ENCODE data around the gene PHF3.
A peak's percentile ranks its signal among the peaks of the same experiment; 100 is the strongest.

The PHF3 gene

GRCh38 chr6:63635588-63636517, at the start of gene PHF3:
Gene PHF3 (plus strand): TSS chr6:63635802. CDS start chr6:63646552, 10,750 bp downstream.
- H3K4me3 ChIP-seq (ENCODE audit: low read depth, low read length), result peak within 1 kb of the TSS; percentile 87
- no peak for TF ChIP-seq CTCF (IDR thresholded peaks at IDR 0.05; ENCODE audit: insufficient read depth, low read depth, low read length, missing control alignments)
- peak; percentile 95 for DNase-seq (ENCODE audit: low read depth)

GRCh38 chr6:63589952-63590411, 45.6 kb upstream of the PHF3 start:
- TF ChIP-seq CTCF (IDR thresholded peaks at IDR 0.05; ENCODE audit: insufficient read depth, low read depth, low read length, missing control alignments), result no peak
- DNase-seq (ENCODE audit: low read depth), result no peak

GRCh38 chr6:63592886-63593285, 42.7 kb upstream of the PHF3 start:
- DNase-seq (ENCODE audit: low read depth), result no peak
- TF ChIP-seq CTCF (IDR thresholded peaks at IDR 0.05; ENCODE audit: insufficient read depth, low read depth, low read length, missing control alignments), result no peak
- no peak overlapping the region for H3K4me3 ChIP-seq (ENCODE audit: low read depth, low read length)

More at GRCh38 chr6:63589952-63590411, 45.6 kb upstream of the PHF3 start:
- H3K4me3 ChIP-seq (ENCODE audit: low read depth, low read length), result no peak overlapping the region

GRCh38 chr6:63597141-63598048, 38.2 kb upstream of the PHF3 start:
- DNase-seq (ENCODE audit: low read depth), result no peak
- peak overlapping the region; percentile 72; the same call in 1 of the 2 replicates for H3K4me3 ChIP-seq (ENCODE audit: low read depth, low read length)
- no peak for TF ChIP-seq CTCF (IDR thresholded peaks at IDR 0.05; ENCODE audit: insufficient read depth, low read depth, low read length, missing control alignments)

GRCh38 chr6:63598049-63599036, 37.3 kb upstream of the PHF3 start:
- DNase-seq (ENCODE audit: low read depth), result peak; percentile 90
- peak overlapping the region; percentile 72 for H3K4me3 ChIP-seq (ENCODE audit: low read depth, low read length)
- TF ChIP-seq CTCF (IDR thresholded peaks at IDR 0.05; ENCODE audit: insufficient read depth, low read depth, low read length, missing control alignments), result peak; percentile 93

GRCh38 chr6:63599243-63599642, 36.4 kb upstream of the PHF3 start:
- no peak overlapping the region for H3K4me3 ChIP-seq (ENCODE audit: low read depth, low read length)
- no peak for TF ChIP-seq CTCF (IDR thresholded peaks at IDR 0.05; ENCODE audit: insufficient read depth, low read depth, low read length, missing control alignments)
- no peak for DNase-seq (ENCODE audit: low read depth)
